GM19463 (cell line): ENCODE data around the gene ELP5.

Experiments
- ATAC-seq: cut with Tn5 transposase; IDR thresholded peaks from one replicate; pipeline ENCODE4 v1.9.1; 2021; ENCODE audit warnings: mild to moderate bottlenecking, moderate library complexity; ENCODE audit not compliant: unreplicated experiment

Gene ELP5

DNA sequence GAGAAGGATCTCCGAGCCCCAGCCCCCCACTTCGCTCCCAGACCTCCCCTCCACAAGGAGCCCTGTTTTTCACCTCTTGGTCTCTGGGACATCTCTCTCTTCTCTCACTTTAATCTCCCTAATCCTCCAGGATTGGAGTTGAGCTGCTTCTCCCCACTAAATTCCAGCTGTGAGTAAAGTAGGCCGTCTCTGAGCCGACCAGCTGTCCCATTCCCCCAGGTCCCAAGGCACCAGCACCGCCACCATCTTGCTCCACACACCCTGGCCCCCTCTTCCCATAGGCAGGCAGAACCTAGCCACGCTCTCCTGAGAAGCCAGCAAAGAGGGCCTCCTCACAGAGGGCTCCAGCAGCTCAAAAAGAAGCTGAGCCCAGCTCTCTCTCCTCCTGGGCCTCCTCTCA lies 33.3 kb upstream of the ELP5 start:
- no peak for ATAC-seq

DNA sequence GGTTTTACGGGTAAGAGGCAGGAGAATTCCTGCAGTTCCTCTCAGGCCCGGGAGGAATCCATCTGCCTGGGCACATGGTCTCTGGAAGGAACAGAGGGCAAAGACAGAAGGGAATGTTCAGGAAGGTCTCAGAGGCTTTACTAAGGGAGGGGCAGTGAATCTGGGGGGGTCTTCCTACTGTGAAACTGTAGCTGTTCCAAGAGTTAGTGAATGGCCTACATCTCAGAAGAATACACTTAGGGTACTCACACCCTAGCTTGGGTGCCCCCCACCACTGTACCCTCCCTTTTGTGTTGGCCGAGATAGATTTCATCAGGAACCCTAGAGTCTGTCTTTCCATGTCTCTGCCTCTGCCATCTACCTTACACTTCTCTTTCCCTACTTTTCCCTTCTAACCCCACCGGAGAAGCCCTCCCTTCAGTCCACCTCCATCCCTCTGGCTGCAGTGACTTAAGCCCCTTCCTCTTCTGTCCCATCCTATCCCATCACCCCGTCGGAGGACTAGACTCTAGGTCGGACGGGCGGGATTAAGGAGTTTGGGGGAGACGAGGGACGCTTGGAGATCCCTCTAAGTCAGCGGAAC lies 32.7 kb upstream of the ELP5 start:
- no peak for ATAC-seq

DNA sequence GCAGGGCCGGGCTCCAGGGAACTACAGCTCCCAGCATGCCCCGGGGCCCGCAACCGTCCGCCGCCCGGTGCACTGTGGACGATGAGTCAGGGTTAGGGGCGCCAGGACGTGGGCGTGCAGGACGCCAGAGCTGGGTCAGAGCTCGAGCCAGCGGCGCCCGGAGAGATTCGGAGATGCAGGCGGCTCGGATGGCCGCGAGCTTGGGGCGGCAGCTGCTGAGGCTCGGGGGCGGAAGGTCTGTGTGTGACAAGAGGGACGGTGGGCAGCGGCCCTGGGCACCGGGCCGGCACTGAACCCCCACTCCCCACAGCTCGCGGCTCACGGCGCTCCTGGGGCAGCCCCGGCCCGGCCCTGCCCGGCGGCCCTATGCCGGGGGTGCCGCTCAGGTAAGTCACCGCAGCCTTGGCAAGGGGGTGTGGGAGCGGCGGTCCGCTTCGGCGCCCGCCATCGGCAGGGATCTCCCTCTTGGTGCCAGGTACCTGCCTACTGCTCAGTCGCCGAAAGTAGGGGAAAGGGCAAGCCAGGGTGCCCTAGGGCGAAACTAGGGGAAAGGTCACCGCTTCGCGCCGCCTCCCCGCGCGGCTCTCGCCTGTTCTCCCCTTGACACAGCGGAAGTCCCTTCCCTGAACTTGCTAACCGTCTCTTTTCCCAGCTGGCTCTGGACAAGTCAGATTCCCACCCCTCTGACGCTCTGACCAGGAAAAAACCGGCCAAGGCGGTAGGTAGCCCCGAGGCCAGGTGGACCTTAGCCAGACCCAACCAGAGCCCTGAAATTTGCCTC lies 32.0 kb upstream of the ELP5 start, which contains the start of the genes ACADVL and DLG4:
TSS of gene ACADVL (plus strand) at position 127 of the 781 bp plus-strand sequence. CDS start at position 174, 47 bp downstream.
TSS of gene DLG4 (minus strand) at position 25 of the 781 bp plus-strand sequence.
- peak; percentile 72 for ATAC-seq

DNA sequence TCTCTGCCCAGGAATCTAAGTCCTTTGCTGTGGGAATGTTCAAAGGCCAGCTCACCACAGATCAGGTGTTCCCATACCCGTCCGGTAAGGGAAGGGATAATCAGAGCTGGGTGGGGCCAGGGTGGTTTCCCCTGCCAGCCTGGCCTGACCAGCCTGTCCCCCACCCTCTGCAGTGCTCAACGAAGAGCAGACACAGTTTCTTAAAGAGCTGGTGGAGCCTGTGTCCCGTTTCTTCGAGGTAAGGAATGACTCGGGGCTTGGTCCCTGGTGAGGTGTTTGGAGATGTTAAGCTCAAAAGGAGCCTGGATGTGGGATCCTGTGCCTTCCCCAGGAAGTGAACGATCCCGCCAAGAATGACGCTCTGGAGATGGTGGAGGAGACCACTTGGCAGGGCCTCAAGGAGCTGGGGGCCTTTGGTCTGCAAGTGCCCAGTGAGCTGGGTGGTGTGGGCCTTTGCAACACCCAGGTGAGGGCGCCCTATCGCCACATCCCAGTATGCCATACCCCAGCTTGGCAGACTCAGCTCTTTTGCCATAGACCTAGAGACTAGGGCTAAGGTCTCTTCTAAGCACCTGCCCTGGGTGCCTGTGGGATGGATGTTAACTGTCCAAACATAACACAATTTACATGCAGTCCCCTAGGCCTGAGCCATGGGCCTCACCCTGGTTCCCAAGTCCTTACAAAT lies 31.3 kb upstream of the ELP5 start:
- ATAC-seq: no peak

DNA sequence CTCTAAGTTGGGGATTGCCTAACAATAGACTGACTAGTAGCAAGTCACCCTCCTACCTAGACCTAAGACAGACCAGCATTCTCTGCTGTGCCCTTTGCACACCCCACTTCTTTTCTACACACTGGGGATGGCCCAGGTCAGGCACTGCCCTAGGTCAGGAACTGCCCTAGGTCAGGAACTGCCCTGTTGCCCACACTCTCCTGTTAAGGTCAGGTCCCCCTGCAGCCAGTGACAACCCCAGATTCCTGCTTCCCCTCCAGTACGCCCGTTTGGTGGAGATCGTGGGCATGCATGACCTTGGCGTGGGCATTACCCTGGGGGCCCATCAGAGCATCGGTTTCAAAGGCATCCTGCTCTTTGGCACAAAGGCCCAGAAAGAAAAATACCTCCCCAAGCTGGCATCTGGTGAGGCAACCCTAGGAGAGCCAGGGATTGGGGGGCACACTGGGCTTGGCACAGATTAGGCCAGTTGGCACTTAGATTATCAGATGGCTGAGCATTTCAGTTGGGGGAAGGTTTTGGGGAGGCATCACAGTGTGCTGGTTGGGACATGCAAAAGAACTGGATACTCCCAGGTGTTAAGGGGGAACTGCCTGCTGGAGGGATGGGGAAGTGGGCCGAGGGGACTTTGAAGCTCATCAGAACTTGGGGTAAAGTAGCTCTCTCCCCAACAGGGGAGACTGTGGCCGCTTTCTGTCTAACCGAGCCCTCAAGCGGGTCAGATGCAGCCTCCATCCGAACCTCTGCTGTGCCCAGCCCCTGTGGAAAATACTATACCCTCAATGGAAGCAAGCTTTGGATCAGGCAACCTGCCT lies 30.5 kb upstream of the ELP5 start:
- no peak for ATAC-seq

DNA sequence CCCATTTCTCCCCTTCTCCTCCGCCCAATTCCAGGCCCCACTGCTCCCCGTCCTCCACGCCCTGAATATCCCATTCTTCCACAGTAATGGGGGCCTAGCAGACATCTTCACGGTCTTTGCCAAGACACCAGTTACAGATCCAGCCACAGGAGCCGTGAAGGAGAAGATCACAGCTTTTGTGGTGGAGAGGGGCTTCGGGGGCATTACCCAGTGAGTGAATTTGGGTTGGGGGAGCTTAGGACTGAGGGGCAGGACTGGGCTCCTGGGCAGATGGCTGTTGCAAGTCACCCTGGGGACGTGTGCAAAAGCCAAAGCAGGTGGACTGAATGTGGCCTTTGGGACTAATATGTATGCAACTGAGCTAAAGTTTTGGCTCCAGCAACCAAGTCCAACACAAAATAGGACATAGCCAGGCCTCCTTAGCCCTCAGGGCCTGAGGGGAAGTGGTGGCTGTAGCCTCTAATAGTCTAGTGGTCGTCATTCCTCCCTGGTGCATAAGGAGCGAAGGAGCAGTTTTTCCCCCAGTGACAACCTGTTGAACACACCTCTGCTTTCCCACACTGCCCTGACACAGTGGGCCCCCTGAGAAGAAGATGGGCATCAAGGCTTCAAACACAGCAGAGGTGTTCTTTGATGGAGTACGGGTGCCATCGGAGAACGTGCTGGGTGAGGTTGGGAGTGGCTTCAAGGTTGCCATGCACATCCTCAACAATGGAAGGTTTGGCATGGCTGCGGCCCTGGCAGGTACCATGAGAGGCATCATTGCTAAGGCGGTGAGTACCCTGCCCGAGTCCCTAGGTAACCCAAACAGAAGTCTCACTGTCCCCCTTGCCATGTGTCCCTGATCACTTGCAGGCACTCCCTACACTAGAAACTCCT lies 29.7 kb upstream of the ELP5 start:
- no peak for ATAC-seq

- ATAC-seq: no peak
Observed at GRCh38 chr17:7222972-7223292, 29.1 kb upstream of the ELP5 start.

GRCh38 chr17:7223375-7223774 lies 28.6 kb upstream of the ELP5 start:
- no peak for ATAC-seq

- no peak for ATAC-seq
Observed at GRCh38 chr17:7224110-7224509, 27.9 kb upstream of the ELP5 start.

- ATAC-seq: no peak
Observed at GRCh38 chr17:7224661-7225111, 27.3 kb upstream of the ELP5 start.

- no peak for ATAC-seq
Observed at GRCh38 chr17:7225711-7226331, 26.2 kb upstream of the ELP5 start.

DNA sequence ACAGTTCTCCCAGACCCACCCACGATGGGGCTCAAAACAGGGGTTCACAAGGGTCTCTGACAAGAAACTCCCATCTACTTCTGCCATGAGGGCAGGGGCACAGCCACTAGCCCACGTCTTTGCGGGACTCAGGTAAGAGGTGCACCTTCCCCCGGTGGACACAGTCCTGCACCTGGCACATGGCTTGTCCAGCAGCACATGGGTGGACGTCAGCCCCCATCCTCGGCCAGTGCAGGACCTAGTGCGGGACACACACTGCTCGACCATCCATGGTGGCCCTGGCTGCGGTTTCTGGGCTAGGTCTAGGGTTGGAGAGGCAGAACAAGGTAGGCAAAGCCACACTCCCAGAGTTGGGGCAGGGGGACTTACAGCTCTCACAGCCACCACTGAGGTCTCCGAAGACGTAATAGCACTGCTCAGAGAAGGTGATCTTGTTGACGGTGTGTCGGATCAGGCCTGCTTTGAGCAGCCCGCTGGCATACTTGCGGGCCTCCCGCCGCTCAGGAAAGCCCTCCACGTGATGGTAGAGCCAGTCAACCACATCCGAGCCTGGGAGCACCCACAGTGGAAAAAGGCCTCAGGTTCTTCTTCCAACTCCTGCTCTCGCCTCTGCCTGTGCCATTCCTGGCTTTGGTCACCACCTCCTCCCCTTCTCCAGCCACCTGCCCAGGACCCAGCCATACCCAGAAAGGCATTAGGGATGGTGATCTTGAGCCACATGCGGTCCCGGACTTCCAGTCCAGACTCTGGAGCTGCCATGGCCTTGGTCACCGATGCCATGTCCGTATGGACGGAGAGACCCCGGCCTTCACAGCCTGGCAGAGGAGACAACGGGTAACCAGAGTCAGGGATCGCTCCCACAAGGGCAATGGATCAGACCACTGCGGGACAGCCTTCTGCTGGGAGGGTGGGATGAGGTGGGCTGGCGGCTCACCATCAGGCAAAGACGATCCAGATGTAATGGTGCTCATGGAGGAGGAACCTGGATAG lies 25.0 kb upstream of the ELP5 start:
- ATAC-seq: no peak

DNA sequence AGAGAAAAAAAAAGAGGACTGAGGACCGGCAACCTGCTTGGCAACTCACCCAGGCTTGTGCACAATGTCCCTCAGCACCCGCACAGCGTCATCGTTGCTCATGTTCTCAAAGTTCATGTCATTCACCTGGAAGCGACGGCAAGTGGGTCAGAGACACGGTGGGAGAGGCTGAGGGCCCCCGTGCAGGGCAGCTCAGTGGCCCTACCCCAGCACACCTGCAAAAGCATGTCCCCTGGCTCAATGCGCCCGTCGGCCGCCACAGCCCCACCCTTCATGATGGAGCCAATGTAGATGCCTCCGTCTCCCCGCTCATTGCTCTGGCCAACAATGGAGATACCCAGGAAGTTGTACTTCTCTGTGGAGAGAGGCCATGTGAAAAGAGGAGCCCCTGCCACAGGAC lies 23.1 kb upstream of the ELP5 start:
- ATAC-seq: no peak

- no peak for ATAC-seq
Observed at GRCh38 chr17:7229504-7229903, 22.5 kb upstream of the ELP5 start.

DNA sequence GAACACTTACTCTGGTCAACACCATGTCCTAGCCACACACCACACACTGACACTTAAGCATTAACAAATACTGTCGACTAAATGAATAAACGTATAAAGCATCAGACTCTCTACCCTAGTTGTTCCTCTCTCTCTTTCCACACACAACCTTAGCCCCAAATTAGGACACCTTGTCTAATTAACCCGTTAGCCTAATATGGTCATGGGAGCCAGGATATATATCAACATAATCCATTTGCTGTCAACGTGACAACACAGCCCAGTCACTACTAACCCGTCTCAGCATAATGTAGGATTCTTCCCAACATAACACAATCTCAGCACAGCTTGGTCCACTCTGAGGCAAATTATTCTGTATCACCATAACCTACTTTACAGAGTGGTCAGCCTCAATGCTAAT lies 19.9 kb upstream of the ELP5 start:
- no peak for ATAC-seq

DNA sequence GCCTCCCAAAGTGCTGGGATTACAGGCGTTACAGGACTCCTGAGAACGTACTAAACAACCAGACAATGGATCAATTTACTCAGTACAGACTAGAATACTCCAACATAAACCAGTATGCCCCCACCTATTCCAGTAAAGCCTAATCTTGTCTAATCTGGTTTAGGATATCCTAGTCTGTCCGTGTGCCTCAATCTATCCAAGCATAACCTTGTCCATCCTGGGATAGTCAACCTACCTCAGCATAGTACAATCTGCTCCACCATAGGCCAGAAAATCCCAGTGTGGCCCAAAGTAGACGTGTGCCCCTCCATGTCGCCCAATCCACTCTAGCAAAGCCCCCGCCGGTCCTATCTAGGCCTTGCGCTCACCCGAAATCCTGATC lies 18.3 kb upstream of the ELP5 start:
- no peak for ATAC-seq

GRCh38 chr17:7234083-7234951 lies 17.7 kb upstream of the ELP5 start, which contains the start of gene DVL2:
Gene DVL2, minus strand, starts transcription at chr17:7234517. Its CDS starts 255 bp downstream, at chr17:7234262.
- peak; percentile 46 for ATAC-seq
